D721Med (cell line): ENCODE results near the gene CDK5RAP3.

Experiments used
- DNase-seq: peaks from one replicate; pipeline ENCODE4 v3.0.0; 2011; ENCODE audit warnings: low spot score; ENCODE audit not compliant: insufficient read length
- FAIRE-seq: peaks from 2 replicates; lab custom pipeline; 2011; peaks lifted over from hg19 to GRCh38; lab: Jason Lieb, UNC
- TF ChIP-seq, protein P1 (sequence below): IDR thresholded peaks from 2 replicates; pipeline ENCODE4 v1.5.1; 2012; ENCODE audit warnings: mild to moderate bottlenecking, control low read depth; ENCODE audit not compliant: insufficient read depth; ENCODE audit errors: missing control alignments

The CDK5RAP3 gene

GRCh38 chr17:48004983-48005382 lies 34.1 kb downstream of the CDK5RAP3 start:
- TF ChIP-seq, protein P1, sequence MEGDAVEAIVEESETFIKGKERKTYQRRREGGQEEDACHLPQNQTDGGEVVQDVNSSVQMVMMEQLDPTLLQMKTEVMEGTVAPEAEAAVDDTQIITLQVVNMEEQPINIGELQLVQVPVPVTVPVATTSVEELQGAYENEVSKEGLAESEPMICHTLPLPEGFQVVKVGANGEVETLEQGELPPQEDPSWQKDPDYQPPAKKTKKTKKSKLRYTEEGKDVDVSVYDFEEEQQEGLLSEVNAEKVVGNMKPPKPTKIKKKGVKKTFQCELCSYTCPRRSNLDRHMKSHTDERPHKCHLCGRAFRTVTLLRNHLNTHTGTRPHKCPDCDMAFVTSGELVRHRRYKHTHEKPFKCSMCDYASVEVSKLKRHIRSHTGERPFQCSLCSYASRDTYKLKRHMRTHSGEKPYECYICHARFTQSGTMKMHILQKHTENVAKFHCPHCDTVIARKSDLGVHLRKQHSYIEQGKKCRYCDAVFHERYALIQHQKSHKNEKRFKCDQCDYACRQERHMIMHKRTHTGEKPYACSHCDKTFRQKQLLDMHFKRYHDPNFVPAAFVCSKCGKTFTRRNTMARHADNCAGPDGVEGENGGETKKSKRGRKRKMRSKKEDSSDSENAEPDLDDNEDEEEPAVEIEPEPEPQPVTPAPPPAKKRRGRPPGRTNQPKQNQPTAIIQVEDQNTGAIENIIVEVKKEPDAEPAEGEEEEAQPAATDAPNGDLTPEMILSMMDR, result no peak
- no peak for FAIRE-seq
- DNase-seq, result no peak

GRCh38 chr17:48006936-48007709 lies 36.2 kb downstream of the CDK5RAP3 start:
- FAIRE-seq (no peak), DNase-seq (no peak)
- TF ChIP-seq, protein P1, result no peak

DNA sequence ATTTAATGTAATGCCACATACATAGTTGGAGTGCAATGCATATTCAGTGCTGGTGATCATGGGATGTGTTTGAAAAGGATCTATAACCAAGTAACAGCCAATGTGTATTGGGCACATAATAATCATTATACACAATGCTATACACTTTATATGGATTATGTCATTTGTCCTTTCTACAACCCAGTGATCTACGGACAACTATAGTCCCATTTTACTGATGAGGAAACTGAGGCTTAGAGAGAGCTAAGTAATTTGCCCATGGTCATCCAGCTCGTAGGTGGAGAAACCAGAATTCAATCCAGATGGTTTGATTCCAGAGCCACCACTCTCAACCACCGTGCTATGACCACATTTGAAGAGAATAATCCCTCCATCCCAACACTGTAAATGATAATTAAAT lies 39.3 kb downstream of the CDK5RAP3 start:
- FAIRE-seq (no peak), DNase-seq (no peak)
- TF ChIP-seq, protein P1, result no peak

GRCh38 chr17:48011405-48012150 lies 40.7 kb downstream of the CDK5RAP3 start:
- FAIRE-seq, result no peak
- TF ChIP-seq, protein P1, result peak; percentile 74
- DNase-seq, result no peak

- TF ChIP-seq, protein P1, result peak; percentile 5
- FAIRE-seq, result no peak
- peak; percentile 75 for DNase-seq
These were observed 41.2 kb downstream of the CDK5RAP3 start for GRCh38 chr17:48012151-48012520.

DNA sequence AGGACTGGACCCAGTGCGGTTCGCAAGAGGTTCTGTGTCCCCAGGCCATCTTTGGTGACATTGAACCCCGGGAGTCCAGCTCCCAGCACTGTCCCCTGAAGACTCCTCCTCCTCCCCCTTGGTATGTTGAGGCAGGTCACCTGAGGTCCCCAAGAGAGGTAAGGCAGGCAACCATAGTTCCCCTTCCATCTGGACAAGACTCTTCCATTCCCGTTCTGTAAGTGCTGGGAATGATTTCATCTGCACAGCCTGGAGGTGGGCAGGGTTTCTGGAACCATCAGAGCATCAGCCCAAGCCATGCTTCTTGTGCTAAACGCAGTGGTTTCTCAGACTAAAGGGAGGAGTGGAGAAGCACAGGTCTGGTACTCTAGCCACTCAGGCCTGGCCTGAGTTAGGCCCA lies 41.7 kb downstream of the CDK5RAP3 start:
- TF ChIP-seq, protein P1, result no peak
- DNase-seq (no peak), FAIRE-seq (no peak)
